HCT116 (cell line): ENCODE data around the gene DGKE. TPM values are rescaled to one million over a fixed set of nuclear protein-coding genes. Genes with fewer than 3 reads are reported as not detected.

ENCODE experiments used
- ATAC-seq: fragments of 200-7000 bp; cut with Tn5 transposase; 2 replicates; pipeline ENCODE4 v1.9.1; 2020; ENCODE audit warnings: mild to moderate bottlenecking, moderate library complexity
- BruUV-seq: library from RNA; stranded (reverse); fragments of 400-500 nt; replicated peaks from 2 replicates; lab custom pipeline; 2021; lab: Mats Ljungman, UMichigan
- CTCF ChIA-PET: fragments of 300-600 bp; sonication (Branson Sonifier 250); formaldehyde crosslinking; loops from one replicate; lab custom pipeline; 2021; ENCODE audit warnings: antibody characterized with exemption; lab: Charles Lee
- POLR2A ChIA-PET: fragments of 300-600, 350-600 bp; sonication (Branson Sonifier 250); formaldehyde crosslinking; loops from one replicate; lab custom pipeline; 2021; ENCODE audit warnings: antibody characterized with exemption; lab: Charles Lee
- RAD21 ChIA-PET, 2 experiments: fragments of 300-600 bp; sonication (Branson Sonifier 250); formaldehyde crosslinking; loops; one replicate each; lab custom pipeline; 2023; ENCODE audit warnings: low total read pairs in 2 of 2; ENCODE audit not compliant: uncharacterized antibody in 2 of 2, unreplicated experiment in 2 of 2, low non-redundant PET in 1 of 2; lab: Charles Lee
- DNase-seq: peaks from one replicate; pipeline ENCODE4 v3.0.0-alpha.2; 2010; ENCODE audit warnings: low read depth, low spot score
- H2AFZ ChIP-seq: fragments of 200-600 bp; shearing (Covaris generic), sonication (generic); 2 replicates; pipeline ENCODE4 v1.6.1; 2017; ENCODE audit warnings: low read depth, mixed run types, mixed read lengths, antibody characterized with exemption, low read length; ENCODE audit not compliant: poor library complexity, severe bottlenecking
- H3K27ac ChIP-seq: 2 replicates; pipeline ENCODE4 v1.5.1; 2012; ENCODE audit warnings: low read depth, low read length
- H3K27me3 ChIP-seq: fragments of 200-600 bp; sonication (generic); 2 replicates; pipeline ENCODE4 v1.6.1; 2016; ENCODE audit warnings: mixed run types, low read length, mixed read lengths; ENCODE audit not compliant: insufficient read depth
- H3K36me3 ChIP-seq, 2 experiments: fragments of 200-500 bp in 1 of 2; fragments of 200-600 bp in 1 of 2; sonication (Bioruptor generic) in 1 of 2; sonication (generic) in 1 of 2; 2 replicates each; pipeline versions ENCODE4 v1.5.1 to v1.6.1; 2014 to 2016; ENCODE audit warnings: low read length in 2 of 2, inconsistent platforms in 1 of 2, mixed read lengths in 1 of 2, mixed run types in 1 of 2; ENCODE audit not compliant: insufficient read depth in 2 of 2, control insufficient read depth in 1 of 2
- H3K4me1 ChIP-seq, 2 experiments: fragments of 200-600 bp in 1 of 2; sonication (generic) in 1 of 2; 2 replicates each; pipeline versions ENCODE4 v1.5.1 to v1.6.1; 2012 to 2017; ENCODE audit warnings: low read length in 2 of 2, inconsistent platforms in 1 of 2, mild to moderate bottlenecking in 1 of 2, mixed read lengths in 1 of 2, mixed run types in 1 of 2, moderate library complexity in 1 of 2; ENCODE audit not compliant: insufficient read depth in 2 of 2, control insufficient read depth in 1 of 2
- H3K4me2 ChIP-seq: fragments of 200-600 bp; sonication (generic); 2 replicates; pipeline ENCODE4 v1.6.1; 2017; ENCODE audit warnings: mixed run types, low read length, mixed read lengths
- H3K4me3 ChIP-seq, 2 experiments: fragments of 200-600 bp in 1 of 2; sonication (generic) in 1 of 2; replicated peaks in 1 of 2; 2 replicates each; pipeline ENCODE4 v1.5.1; 2011 to 2016; ENCODE audit warnings: low read length in 2 of 2, control low read depth in 1 of 2, low read depth in 1 of 2, mild to moderate bottlenecking in 1 of 2, mixed read lengths in 1 of 2, mixed run types in 1 of 2
- H3K79me2 ChIP-seq: fragments of 200-600 bp; sonication (generic); 2 replicates; pipeline ENCODE4 v1.6.1; 2017; ENCODE audit warnings: mild to moderate bottlenecking, mixed run types, low read length, moderate library complexity, mixed read lengths; ENCODE audit not compliant: insufficient read depth
- H3K9ac ChIP-seq: fragments of 200-600 bp; sonication (generic); 2 replicates; pipeline ENCODE4 v1.6.1; 2016; ENCODE audit warnings: low read length, mixed read lengths
- H3K9me2 ChIP-seq: fragments of 200-600 bp; sonication (generic), shearing (Covaris generic); 2 replicates; pipeline ENCODE4 v1.6.1; 2017; ENCODE audit warnings: mixed run types, mild to moderate bottlenecking, moderate library complexity; ENCODE audit not compliant: insufficient read depth
- H3K9me3 ChIP-seq, 2 experiments: fragments of 200-500 bp in 1 of 2; fragments of 200-600 bp in 1 of 2; sonication (Bioruptor generic) in 1 of 2; sonication (generic) in 1 of 2; 2 replicates each; pipeline ENCODE4 v1.6.1; 2014 to 2017; ENCODE audit warnings: low read length in 2 of 2, mixed read lengths in 2 of 2, inconsistent platforms in 1 of 2, low read depth in 1 of 2, mild to moderate bottlenecking in 1 of 2, mixed run types in 1 of 2, moderate library complexity in 1 of 2; ENCODE audit not compliant: control insufficient read depth in 1 of 2, insufficient read depth in 1 of 2
- H4K20me1 ChIP-seq: fragments of 200-600 bp; sonication (generic), shearing (Covaris generic); 2 replicates; pipeline ENCODE4 v1.6.1; 2017; ENCODE audit warnings: mixed run types, mild to moderate bottlenecking, moderate library complexity; ENCODE audit not compliant: insufficient read depth
- EGR1 ChIP-seq: IDR thresholded peaks from 2 replicates; pipeline ENCODE4 v1.6.1; 2012; ENCODE audit warnings: low read depth
- EZH2 ChIP-seq: fragments of 200-600 bp; sonication (generic); IDR thresholded peaks from 2 replicates; pipeline ENCODE4 v1.6.1; 2017; ENCODE audit warnings: antibody characterized with exemption, mixed run types
- EZH2phosphoT487 ChIP-seq: fragments of 200-600 bp; IDR thresholded peaks from 2 replicates; pipeline ENCODE4 v1.6.1; 2018; ENCODE audit warnings: antibody characterized with exemption, borderline replicate concordance
- FOSL1 ChIP-seq: IDR thresholded peaks from 2 replicates; pipeline ENCODE4 v1.6.1; 2012; ENCODE audit warnings: low read depth
- YY1 ChIP-seq: IDR thresholded peaks from 2 replicates; pipeline ENCODE4 v1.6.1; 2011; ENCODE audit warnings: low read length, low read depth, moderate library complexity, mild to moderate bottlenecking; ENCODE audit not compliant: insufficient replicate concordance; ENCODE audit errors: extremely low read depth
- ZNF274 ChIP-seq: fragments of 200-500 bp; sonication (Bioruptor generic); IDR thresholded peaks from 2 replicates; pipeline ENCODE4 v1.6.1; 2014; ENCODE audit warnings: mild to moderate bottlenecking, low read depth, low read length, inconsistent platforms
- intact Hi-C: fragments of 100-400 bp; cut with micrococcal nuclease; formaldehyde crosslinking; loops from 2 replicates; pipeline ENCODE4 v1.10.0; 2022
- total RNA-seq: library from RNA; stranded (reverse); gene quantifications from one replicate; pipeline ENCODE4 v1.2.1, GENCODE V29; 2021; ENCODE audit not compliant: unreplicated experiment

DGKE gene
- total RNA-seq, 1 experiment from 2014 or later: 5.2 TPM

- no peak for TF ChIP-seq EZH2
These were observed 22.8 kb upstream of the DGKE start (continued) for GRCh38 chr17:56810891-56811775.

DNA sequence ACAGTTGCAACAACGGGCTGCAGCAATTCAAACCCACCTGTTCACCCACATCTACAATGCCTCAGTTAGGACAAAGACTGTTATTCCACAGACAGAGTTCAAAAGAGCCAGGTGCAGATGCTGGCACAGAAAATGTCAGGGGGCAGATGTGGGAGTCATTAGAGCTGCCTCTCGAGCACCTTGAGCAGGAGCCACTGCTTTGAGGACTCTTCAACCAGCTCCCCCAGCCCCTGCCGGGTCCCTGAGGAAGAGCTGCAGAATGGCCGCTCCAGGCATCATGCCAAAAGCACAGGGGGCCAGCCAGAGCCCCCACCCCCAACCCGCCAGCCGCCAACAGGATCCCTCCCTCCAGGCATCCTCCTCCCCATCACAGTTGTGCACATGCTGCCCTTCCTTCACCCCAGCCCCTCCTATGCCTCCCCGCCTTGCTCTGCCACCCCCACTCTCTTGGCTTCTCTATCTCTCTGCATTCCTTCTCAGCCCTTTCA lies 21.0 kb upstream of the DGKE start:
- no peak overlapping the region for H2AFZ ChIP-seq
- POLR2A ChIA-PET: no interaction called here
- CTCF ChIA-PET: no interaction called here
- no peak for DNase-seq
- intact Hi-C loops: no loop called here
- no peak for ATAC-seq
- no peaks in the 10 kb centered on the region for H3K4me1 ChIP-seq
- H3K4me2 ChIP-seq: no peak overlapping the region
- no peak overlapping the region for H3K9ac ChIP-seq
- H3K27me3 ChIP-seq: peaks cover 6% of the 10 kb centered on the region; the same call in 1 of the 2 replicates
- TF ChIP-seq EZH2phosphoT487 (no peak), YY1 (no peak), ZNF274 (no peak), FOSL1 (no peak), EGR1 (no peak)
- RAD21 ChIA-PET: no interaction called here
- no peak overlapping the region for H3K4me3 ChIP-seq
- no TSS peak for BruUV-seq
- H3K9me3 ChIP-seq: no peaks in the 10 kb centered on the region
- H3K27ac ChIP-seq: no peak overlapping the region
- H3K36me3 ChIP-seq: no peaks in the 10 kb centered on the region
- no peaks in the 10 kb centered on the region for H4K20me1 ChIP-seq
- H3K79me2 ChIP-seq: no peaks in the 10 kb centered on the region
- no peaks in the 10 kb centered on the region for H3K9me2 ChIP-seq
